Loucy (cell line): Measurements from ENCODE around the gene MS4A15.

Source experiments
- H2AFZ ChIP-seq: fragments of 200-600 bp; sonication (generic); 2 replicates; pipeline ENCODE4 v1.6.0; 2016; ENCODE audit warnings: antibody characterized with exemption, mild to moderate bottlenecking, low read length, moderate library complexity
- H3F3A ChIP-seq: fragments of 200-600 bp; 2 replicates; pipeline ENCODE4 v1.6.0; 2016; ENCODE audit warnings: antibody characterized with exemption, low read depth, mild to moderate bottlenecking
- H3K27me3 ChIP-seq: fragments of 200-600 bp; sonication (generic); 2 replicates; pipeline ENCODE4 v1.6.1; 2014; ENCODE audit warnings: low read length, mild to moderate bottlenecking; ENCODE audit not compliant: insufficient read depth, poor library complexity, severe bottlenecking
- H3K36me3 ChIP-seq: fragments of 200-600 bp; sonication (generic); 2 replicates; pipeline ENCODE4 v1.6.1; 2016; ENCODE audit warnings: low read length; ENCODE audit not compliant: insufficient read depth
- H3K4me1 ChIP-seq: fragments of 200-600 bp; sonication (generic); 2 replicates; pipeline ENCODE4 v1.5.1; 2014; ENCODE audit warnings: low read length, mild to moderate bottlenecking; ENCODE audit not compliant: insufficient read depth, poor library complexity, severe bottlenecking
- H3K4me2 ChIP-seq: fragments of 200-600 bp; sonication (generic); 2 replicates; pipeline ENCODE4 v1.6.0; 2014; ENCODE audit warnings: antibody characterized with exemption, low read length, low read depth, mild to moderate bottlenecking; ENCODE audit not compliant: poor library complexity, severe bottlenecking
- H3K4me3 ChIP-seq: fragments of 200-600 bp; sonication (generic); 2 replicates; pipeline ENCODE4 v1.5.1; 2014; ENCODE audit warnings: low read length, mild to moderate bottlenecking, mixed read lengths; ENCODE audit not compliant: poor library complexity, severe bottlenecking
- H3K79me2 ChIP-seq: fragments of 200-600 bp; sonication (generic); 2 replicates; pipeline ENCODE4 v1.6.1; 2014; ENCODE audit warnings: low read length; ENCODE audit not compliant: insufficient read depth
- H3K9ac ChIP-seq: fragments of 200-600 bp; sonication (generic); 2 replicates; pipeline ENCODE4 v1.6.0; 2014; ENCODE audit warnings: mild to moderate bottlenecking, low read depth, low read length, moderate library complexity; ENCODE audit not compliant: poor library complexity, severe bottlenecking
- H3K9me2 ChIP-seq: fragments of 200-600 bp; sonication (generic); replicated peaks from 2 replicates; pipeline ENCODE4 v1.6.1; 2016; ENCODE audit warnings: low read depth, low read length, mixed read lengths
- H3K9me3 ChIP-seq: fragments of 200-600 bp; sonication (generic); 2 replicates; pipeline ENCODE4 v1.6.1; 2014; ENCODE audit warnings: mild to moderate bottlenecking, antibody characterized with exemption, low read length, low read depth; ENCODE audit not compliant: insufficient read depth
- H4K20me1 ChIP-seq: fragments of 200-600 bp; sonication (generic); 2 replicates; pipeline ENCODE4 v1.6.0; 2014; ENCODE audit warnings: antibody characterized with exemption, low read length, mild to moderate bottlenecking; ENCODE audit not compliant: insufficient read depth, poor library complexity, severe bottlenecking
- CTCF ChIP-seq: fragments of 200-600 bp; sonication (generic); conservative IDR thresholded peaks from 2 replicates; pipeline ENCODE4 v1.5.1; 2014; ENCODE audit warnings: mild to moderate bottlenecking, antibody characterized with exemption, low read length
- EZH2phosphoT487 ChIP-seq: fragments of 200-600 bp; IDR thresholded peaks from 2 replicates; pipeline ENCODE4 v1.6.1; 2018; ENCODE audit warnings: antibody characterized with exemption, mild to moderate bottlenecking, moderate library complexity, borderline replicate concordance

The MS4A15 gene

GRCh38 chr11:60719391-60719790 is 37.3 kb upstream of the MS4A15 start:
- no peak overlapping the region for H3K9ac ChIP-seq
- no peaks in the 10 kb centered on the region for H3F3A ChIP-seq
- H2AFZ ChIP-seq: no peak overlapping the region
- no peaks in the 10 kb centered on the region for H3K79me2 ChIP-seq
- no peak overlapping the region for H3K4me2 ChIP-seq
- no peak for TF ChIP-seq EZH2phosphoT487
- TF ChIP-seq CTCF: no peak
- H3K27me3 ChIP-seq: no peaks in the 10 kb centered on the region
- no peaks in the 10 kb centered on the region for H3K9me2 ChIP-seq
- no peaks in the 10 kb centered on the region for H3K36me3 ChIP-seq
- H3K4me3 ChIP-seq: no peak overlapping the region
- no peaks in the 10 kb centered on the region for H4K20me1 ChIP-seq
- H3K9me3 ChIP-seq: peaks cover 6% of the 10 kb centered on the region; the same call in 1 of the 2 replicates
- no peaks in the 10 kb centered on the region for H3K4me1 ChIP-seq

- Histone ChIP-seq H3K4me3 (no peak overlapping the region), H3K9me3 (peaks cover 6% of the 10 kb centered on the region; the same call in 1 of the 2 replicates), H3K9ac (no peak overlapping the region), H4K20me1 (no peaks in the 10 kb centered on the region), H3F3A (no peaks in the 10 kb centered on the region), H3K4me1 (no peaks in the 10 kb centered on the region), H3K4me2 (no peak overlapping the region), H3K27me3 (no peaks in the 10 kb centered on the region), H3K9me2 (no peaks in the 10 kb centered on the region), H3K79me2 (no peaks in the 10 kb centered on the region), H3K36me3 (no peaks in the 10 kb centered on the region), H2AFZ (no peak overlapping the region)
- TF ChIP-seq CTCF (no peak), EZH2phosphoT487 (no peak)
Observed at GRCh38 chr11:60720460-60720859, 36.2 kb upstream of the MS4A15 start.

GRCh38 chr11:60724420-60724819 is 32.2 kb upstream of the MS4A15 start, which contains the start of gene MS4A18:
TSS of gene MS4A18 (plus strand) at chr11:60724720.
- H3K79me2 ChIP-seq: no peaks in the 10 kb centered on the region
- no peaks in the 10 kb centered on the region for H4K20me1 ChIP-seq
- no peaks in the 10 kb centered on the region for H3K9me2 ChIP-seq
- TF ChIP-seq EZH2phosphoT487 (no peak), CTCF (no peak)
- H3K4me1 ChIP-seq: no peaks in the 10 kb centered on the region
- no peaks in the 10 kb centered on the region for H3K36me3 ChIP-seq
- no peak within 1 kb of the TSS for H3K4me2 ChIP-seq
- H2AFZ ChIP-seq: no peak within 1 kb of the TSS
- H3K9ac ChIP-seq: no peak within 1 kb of the TSS
- H3K9me3 ChIP-seq: no peaks in the 10 kb centered on the region
- no peaks in the 10 kb centered on the region for H3F3A ChIP-seq
- H3K4me3 ChIP-seq: no peak within 1 kb of the TSS
- H3K27me3 ChIP-seq: no peaks in the 10 kb centered on the region
